Ovary (tissue), 9 donors: ENCODE data around the gene ERCC6. TPM values are rescaled to one million over a fixed set of nuclear protein-coding genes. Genes with fewer than 3 reads are reported as not detected.

Experiments used
- DNase-seq, 5 donors: peaks; one replicate each; pipeline ENCODE4 v3.0.0-alpha.2; 2019 to 2020
- H3K27ac ChIP-seq, 2 donors: fragments of 200-600 bp; one replicate each; pipeline versions ENCODE4 v1.5.1 to v1.8.0; 2019 to 2022
- H3K27me3 ChIP-seq: fragments of 200-600 bp; one replicate; pipeline ENCODE4 v1.8.0; 2022
- H3K36me3 ChIP-seq: fragments of 200-600 bp; sonication (generic); one replicate; pipeline ENCODE4 v1.5.1; 2019
- H3K4me1 ChIP-seq: one replicate; pipeline ENCODE4 v1.8.1; 2013; ENCODE audit warnings: mild to moderate bottlenecking, moderate library complexity; ENCODE audit not compliant: insufficient read depth
- H3K4me3 ChIP-seq: fragments of 200-600 bp; sonication (generic); one replicate; pipeline ENCODE4 v1.5.1; 2017
- H3K9me3 ChIP-seq, 2 donors: fragments of 200-600 bp in 1 of 2; sonication (generic) in 1 of 2; one replicate each; pipeline versions ENCODE4 v1.5.1 to v1.8.1; 2013 to 2019; ENCODE audit warnings: mild to moderate bottlenecking in 1 of 2, moderate library complexity in 1 of 2
- EP300 ChIP-seq: sonication (generic); formaldehyde crosslinking; IDR thresholded peaks from one replicate; pipeline ENCODE4 v1.6.1; 2017; ENCODE audit warnings: antibody characterized with exemption
- POLR2A ChIP-seq: fragments of 450-650 bp; IDR thresholded peaks from one replicate; pipeline ENCODE4 v1.6.1; 2017; ENCODE audit warnings: antibody characterized with exemption, mild to moderate bottlenecking, moderate library complexity
- WGBS, 3 donors: extraction: QIAGEN DNeasy Blood & Tissue Kit in 1 of 3; methylation state at CpG; one replicate each; pipeline versions ENCODE4 v1.1.5 to v1.1.7; 2013 to 2017; 5-methylcytosine and 5-hydroxymethylcytosine counted together
- intact Hi-C, 4 donors: fragments of 100-400 bp; cut with DNase I; formaldehyde crosslinking; loops; one replicate each; pipeline versions ENCODE4 v1.11.0 to v1.15.1; 2022 to 2023
- polyA plus RNA-seq, 2 donors: library from polyadenylated mRNA; stranded (reverse); fragments of 200-250 nt in 1 of 2; fragments of 350-450 nt in 1 of 2; fragmentation: Illumina TruSeq in 1 of 2; extraction: RNeasy Lipid Tissue Mini Kit (QIAGEN cat#74804) in 1 of 2; gene quantifications; one replicate each; pipeline ENCODE4 v1.2.3, GENCODE V29; 2013 to 2014
- total RNA-seq, 7 donors: library from RNA; depleted of rRNA in 2 of 7; stranded (reverse); fragments of >200 nt in 2 of 7; fragmentation: NEBNext Ultra II Directional in 3 of 7; extraction: Animal tissue kit (Norgen Biotek cat#: 25700) in 3 of 7; gene quantifications; one replicate each; pipeline versions ENCODE4 v1.1.0 to v1.2.4, GENCODE V29; 2016 to 2023
- TF ChIP-seq, protein P1 (sequence below), 3 donors: fragments of 450-650 bp in 2 of 3; fragments of 200-600 bp in 1 of 3; IDR thresholded peaks; one replicate each; pipeline versions ENCODE4 v1.5.1 to v1.8.0; 2016 to 2022; ENCODE audit warnings: antibody characterized with exemption in 3 of 3, mild to moderate bottlenecking in 1 of 3
- donor health status: DM: no; HTN: no; CAD: no; lungs with moderate emphysema.
- donor health status: DM: no; HTN: no; CAD: no.
- donor health status: Bipolar disorder and iron deficiency.
- donor health status: DM: yes; HTN: yes; CAD: no.
- donor health status: DM: no; HTN: no; CAD: no.
- donor health status: DM: yes; HTN: yes; CAD: no.

ERCC6 gene
- total and polyA plus RNA-seq, 9 donors, result 6.8 to 24.1 (median 19.2) TPM

DNA sequence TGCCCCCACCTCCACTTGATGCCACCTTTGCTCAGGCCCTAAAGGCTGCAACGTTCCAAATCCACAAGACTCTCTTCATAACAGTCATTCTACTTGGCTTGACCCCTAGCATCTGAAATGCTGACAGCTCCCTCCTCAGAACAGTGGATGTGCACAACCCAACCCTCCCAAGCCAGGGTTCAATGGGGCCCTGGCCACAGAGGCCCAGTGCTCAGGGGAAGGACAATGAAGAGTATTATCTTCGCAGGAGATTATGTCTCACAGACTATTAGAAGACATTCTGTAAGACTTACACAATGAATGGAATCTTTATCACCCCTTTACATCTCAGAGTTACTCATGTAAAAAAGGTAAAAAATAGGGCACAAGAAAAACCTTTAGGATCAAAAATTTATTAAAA is 20.4 kb downstream of the ERCC6 start:
- Histone ChIP-seq H3K27ac (no peak overlapping the region), H3K27me3 (no peaks in the 10 kb centered on the region), H3K9me3 (no peaks in the 10 kb centered on the region), H3K4me1 (no peaks in the 10 kb centered on the region), H3K36me3 (no peaks in the 10 kb centered on the region), H3K4me3 (no peak overlapping the region)
- TF ChIP-seq EP300, result no peak
- no peak for TF ChIP-seq POLR2A
- TF ChIP-seq, protein P1, sequence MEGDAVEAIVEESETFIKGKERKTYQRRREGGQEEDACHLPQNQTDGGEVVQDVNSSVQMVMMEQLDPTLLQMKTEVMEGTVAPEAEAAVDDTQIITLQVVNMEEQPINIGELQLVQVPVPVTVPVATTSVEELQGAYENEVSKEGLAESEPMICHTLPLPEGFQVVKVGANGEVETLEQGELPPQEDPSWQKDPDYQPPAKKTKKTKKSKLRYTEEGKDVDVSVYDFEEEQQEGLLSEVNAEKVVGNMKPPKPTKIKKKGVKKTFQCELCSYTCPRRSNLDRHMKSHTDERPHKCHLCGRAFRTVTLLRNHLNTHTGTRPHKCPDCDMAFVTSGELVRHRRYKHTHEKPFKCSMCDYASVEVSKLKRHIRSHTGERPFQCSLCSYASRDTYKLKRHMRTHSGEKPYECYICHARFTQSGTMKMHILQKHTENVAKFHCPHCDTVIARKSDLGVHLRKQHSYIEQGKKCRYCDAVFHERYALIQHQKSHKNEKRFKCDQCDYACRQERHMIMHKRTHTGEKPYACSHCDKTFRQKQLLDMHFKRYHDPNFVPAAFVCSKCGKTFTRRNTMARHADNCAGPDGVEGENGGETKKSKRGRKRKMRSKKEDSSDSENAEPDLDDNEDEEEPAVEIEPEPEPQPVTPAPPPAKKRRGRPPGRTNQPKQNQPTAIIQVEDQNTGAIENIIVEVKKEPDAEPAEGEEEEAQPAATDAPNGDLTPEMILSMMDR (IDR thresholded peaks at IDR 0.05), result no peak
- WGBS, 3 donors, result 86 to 95% (median 88%) methylated on average over 2 of the region's 2 CpGs
- intact Hi-C loops, result loop anchor here in 2 of 4 donors (10.0 kb wide), 2 partner anchors 534 to 544 kb away; no protein-coding TSS in a partner anchor
- no peak for DNase-seq

DNA sequence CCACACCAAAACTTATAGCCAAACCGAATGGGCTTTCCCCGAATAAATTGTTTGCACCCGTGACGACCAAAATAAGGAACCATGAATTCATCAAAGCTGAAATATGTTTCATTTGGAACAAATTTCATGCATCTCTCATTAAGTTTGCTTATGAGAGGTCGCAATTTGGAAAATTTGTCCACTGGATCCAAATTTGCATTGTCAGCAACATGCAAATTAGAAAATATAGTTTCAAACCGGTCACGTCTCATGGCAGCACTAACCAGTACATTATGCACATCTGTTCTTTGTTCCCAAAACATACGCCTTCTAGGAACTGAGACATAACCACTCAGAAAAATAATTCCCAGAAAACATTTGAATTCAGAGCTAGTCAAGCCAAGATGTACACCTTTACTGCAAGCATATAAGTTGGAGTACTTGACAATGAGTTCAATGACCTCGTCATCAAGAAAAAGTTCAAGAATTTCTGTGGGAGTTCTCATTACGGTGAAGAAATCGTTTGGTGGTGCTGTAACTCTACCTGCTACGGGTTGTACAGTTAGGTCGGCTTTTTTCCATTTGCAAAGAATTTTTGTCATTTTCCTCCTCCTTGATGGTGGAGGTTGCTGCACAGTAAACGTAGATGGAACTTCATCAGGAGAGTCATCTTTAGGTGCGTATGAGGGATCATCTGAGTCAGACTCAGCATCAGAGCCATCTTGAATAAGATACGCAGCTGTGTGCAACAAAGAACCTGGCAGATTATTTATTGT is 22.5 kb downstream of the ERCC6 start:
- no peak overlapping the region for H3K4me3 ChIP-seq
- H3K9me3 ChIP-seq, result no peaks in the 10 kb centered on the region
- H3K27me3 ChIP-seq, result no peaks in the 10 kb centered on the region
- TF ChIP-seq POLR2A, result no peak
- no peaks in the 10 kb centered on the region for H3K36me3 ChIP-seq
- H3K4me1 ChIP-seq, result no peaks in the 10 kb centered on the region
- DNase-seq, result no peak
- no peak overlapping the region for H3K27ac ChIP-seq
- 87 to 90% (median 88%) methylated on average over 16 of the region's 16 CpGs for WGBS, 3 donors
- intact Hi-C loops, result loop anchor here in 2 of 4 donors (10.0 kb wide), 2 partner anchors 532 to 542 kb away; no protein-coding TSS in a partner anchor

DNA sequence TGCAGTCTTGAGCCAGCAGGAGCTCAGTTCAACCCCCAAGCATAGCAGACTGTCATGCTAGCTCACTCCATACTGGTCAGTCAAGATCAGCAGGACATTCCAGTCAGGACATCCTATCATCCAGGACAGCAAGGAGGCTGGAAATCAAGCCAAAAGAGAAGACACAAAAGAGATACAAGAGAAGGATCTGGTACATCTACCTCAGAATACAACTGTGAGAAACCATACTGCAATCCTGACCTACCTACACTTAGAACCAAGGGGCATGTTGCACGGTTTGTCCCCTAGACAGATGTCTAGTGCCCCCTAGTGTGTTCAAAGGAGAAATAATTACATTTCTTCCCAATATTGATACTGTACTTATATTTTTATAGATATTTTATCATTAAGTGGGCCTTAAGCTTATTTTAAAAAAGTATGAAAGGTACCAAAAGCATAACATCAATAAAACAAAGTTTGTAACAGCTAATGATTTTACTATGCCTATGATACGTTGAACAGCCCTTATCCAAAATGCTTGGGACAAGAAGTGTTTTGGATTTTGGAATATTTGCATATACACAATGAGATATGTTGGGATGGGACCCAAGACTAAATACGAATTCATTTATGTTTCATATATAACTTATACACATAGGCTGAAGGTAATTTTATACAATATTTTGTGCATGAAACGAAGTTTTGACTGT is 26.7 kb downstream of the ERCC6 start:
- no peak for TF ChIP-seq POLR2A
- TF ChIP-seq EP300, result no peak
- TF ChIP-seq, protein P1 (IDR thresholded peaks at IDR 0.05), result no peak
- H3K9me3 ChIP-seq, result no peaks in the 10 kb centered on the region
- intact Hi-C loops, result loop anchor here in 2 of 4 donors (10.0 kb wide), 2 partner anchors 527 to 537 kb away; no protein-coding TSS in a partner anchor
- 66 to 69% (median 69%) methylated on average over 4 of the region's 4 CpGs for WGBS, 3 donors
- H3K27ac ChIP-seq, result no peak overlapping the region
- no peaks in the 10 kb centered on the region for H3K36me3 ChIP-seq
- no peak overlapping the region for H3K4me3 ChIP-seq
- H3K27me3 ChIP-seq, result no peaks in the 10 kb centered on the region
- DNase-seq, result no peak
- H3K4me1 ChIP-seq, result no peaks in the 10 kb centered on the region

DNA sequence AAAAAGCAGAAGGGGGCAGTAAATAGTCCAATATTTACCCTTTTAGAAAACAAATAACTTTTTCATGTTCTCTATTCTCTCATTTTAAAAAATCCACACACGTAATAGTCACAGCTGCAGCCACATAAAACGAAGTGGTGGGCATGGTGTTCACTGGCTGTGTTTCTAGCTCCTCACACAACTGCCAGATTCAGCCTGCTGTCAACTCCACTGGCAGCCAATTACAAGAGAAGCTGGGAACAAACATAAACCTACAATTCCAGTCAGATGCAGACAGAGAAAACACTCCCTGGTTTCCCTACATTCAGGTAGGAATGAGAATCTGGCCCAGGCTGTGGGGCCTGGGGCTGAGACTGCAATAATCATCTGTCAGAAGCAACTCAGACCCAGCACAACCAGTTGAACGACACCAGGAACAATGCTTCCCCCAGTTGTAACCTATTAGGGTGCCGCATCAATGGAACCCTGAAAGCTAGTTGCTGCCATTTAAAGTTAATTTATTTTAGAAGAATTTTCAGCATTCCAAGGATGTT is 29.1 kb downstream of the ERCC6 start:
- TF ChIP-seq, protein P1 (IDR thresholded peaks at IDR 0.05), result no peak
- H3K36me3 ChIP-seq, result no peaks in the 10 kb centered on the region
- H3K4me3 ChIP-seq, result no peak overlapping the region
- intact Hi-C loops, result loop anchor here in 2 of 4 donors (10.0 kb wide), 2 partner anchors 525 to 535 kb away; no protein-coding TSS in a partner anchor
- no peaks in the 10 kb centered on the region for H3K4me1 ChIP-seq
- H3K27me3 ChIP-seq, result no peaks in the 10 kb centered on the region
- H3K27ac ChIP-seq, result no peak overlapping the region
- DNase-seq, result no peak
- H3K9me3 ChIP-seq, result no peaks in the 10 kb centered on the region
- 92 to 94% (median 93%) methylated on average over 4 of the region's 4 CpGs for WGBS, 3 donors
